ENCODE data around the gene DERL2. TPM values are rescaled to one million over a fixed set of nuclear protein-coding genes. Genes with fewer than 3 reads are reported as not detected.

Gene DERL2
- total RNA-seq, 1 donor from 2014 or later, result 59.3 TPM

- intact Hi-C loops (cut with DNase I), result no loop called here
- ATAC-seq, result no peak
- no peak for TF ChIP-seq CTCF (IDR thresholded peaks at IDR 0.05)
- Histone ChIP-seq H3K9me3 (no peaks in the 10 kb centered on the region), H3K4me1 (no peaks in the 10 kb centered on the region), H3K27me3 (ENCODE audit: low read depth) (no peaks in the 10 kb centered on the region), H3K27ac (no peak overlapping the region), H3K4me3 (no peak overlapping the region), H3K36me3 (peaks cover 91% of the 10 kb centered on the region)
- DNase-seq, result no peak
Measured at GRCh38 chr17:5446786-5447185, 39.2 kb downstream of the DERL2 start.

- Histone ChIP-seq H3K4me1 (peaks cover 5% of the 10 kb centered on the region), H3K27me3 (ENCODE audit: low read depth) (no peaks in the 10 kb centered on the region), H3K9me3 (no peaks in the 10 kb centered on the region), H3K27ac (no peak overlapping the region), H3K4me3 (no peak overlapping the region), H3K36me3 (peaks cover 66% of the 10 kb centered on the region)
- intact Hi-C loops (cut with DNase I), result no loop called here
- no peak for DNase-seq
- TF ChIP-seq CTCF (IDR thresholded peaks at IDR 0.05), result no peak
- ATAC-seq, result no peak
Measured at GRCh38 chr17:5444209-5444608, 41.8 kb downstream of the DERL2 start.

GRCh38 chr17:5443728-5444127, 42.2 kb downstream of the DERL2 start:
- intact Hi-C loops (cut with DNase I), result no loop called here
- ATAC-seq, result no peak
- TF ChIP-seq CTCF (IDR thresholded peaks at IDR 0.05), result no peak
- Histone ChIP-seq H3K27me3 (ENCODE audit: low read depth) (no peaks in the 10 kb centered on the region), H3K4me3 (no peak overlapping the region), H3K27ac (no peak overlapping the region), H3K4me1 (peaks cover 5% of the 10 kb centered on the region), H3K36me3 (peaks cover 63% of the 10 kb centered on the region), H3K9me3 (no peaks in the 10 kb centered on the region)
- DNase-seq, result no peak

- intact Hi-C loops (cut with DNase I), result no loop called here
- H3K4me1 ChIP-seq, result peaks cover 20% of the 10 kb centered on the region
- no peaks in the 10 kb centered on the region for H3K27me3 ChIP-seq (ENCODE audit: low read depth)
- peaks cover 54% of the 10 kb centered on the region for H3K36me3 ChIP-seq
- H3K27ac ChIP-seq, result peak overlapping the region; percentile 86
- peak overlapping the region; percentile 92 for H3K4me3 ChIP-seq
- ATAC-seq (peak in 1 of 2 donors; percentile 1), DNase-seq (no peak)
- peak; percentile 48 for TF ChIP-seq CTCF (IDR thresholded peaks at IDR 0.05)
- H3K9me3 ChIP-seq, result no peaks in the 10 kb centered on the region
Measured at GRCh38 chr17:5439446-5439764, 46.6 kb downstream of the DERL2 start.

- Histone ChIP-seq H3K4me1 (peaks cover 20% of the 10 kb centered on the region), H3K9me3 (no peaks in the 10 kb centered on the region), H3K27me3 (ENCODE audit: low read depth) (no peaks in the 10 kb centered on the region), H3K27ac (peak within 1 kb of the TSS; percentile 86), H3K4me3 (peak within 1 kb of the TSS; percentile 92), H3K36me3 (peaks cover 54% of the 10 kb centered on the region)
- DNase-seq (peak; percentile 94), ATAC-seq (peak; percentile 98 to 99)
- TF ChIP-seq CTCF (IDR thresholded peaks at IDR 0.05), result peak; percentile 100
- intact Hi-C loops (cut with DNase I), result no loop called here
Measured at GRCh38 chr17:5438716-5439445, 47.1 kb downstream of the DERL2 start, which contains the start of gene C1QBP. Gene C1QBP, minus strand, starts transcription at chr17:5439155. Its CDS starts 82 bp downstream, at chr17:5439073.

Measured in lower lobe of right lung (tissue), 2 donors.